Fibroblast of mammary gland (primary cell): ENCODE results near the gene UIMC1.

Experiments used
- DNase-seq: peaks from one replicate; pipeline ENCODE4 v3.0.0-alpha.2; 2010; ENCODE audit warnings: low read depth
- H3K4me3 ChIP-seq: 2 replicates; pipeline ENCODE4 v1.5.1; 2011; ENCODE audit warnings: low read depth, mild to moderate bottlenecking, low read length, moderate library complexity; ENCODE audit not compliant: control insufficient read depth
- TF ChIP-seq, protein P1 (sequence below): conservative IDR thresholded peaks from 2 replicates; pipeline ENCODE4 v1.5.1; 2011; ENCODE audit warnings: low read depth, low read length, inconsistent platforms; ENCODE audit not compliant: control insufficient read depth, insufficient read depth

Gene UIMC1

DNA sequence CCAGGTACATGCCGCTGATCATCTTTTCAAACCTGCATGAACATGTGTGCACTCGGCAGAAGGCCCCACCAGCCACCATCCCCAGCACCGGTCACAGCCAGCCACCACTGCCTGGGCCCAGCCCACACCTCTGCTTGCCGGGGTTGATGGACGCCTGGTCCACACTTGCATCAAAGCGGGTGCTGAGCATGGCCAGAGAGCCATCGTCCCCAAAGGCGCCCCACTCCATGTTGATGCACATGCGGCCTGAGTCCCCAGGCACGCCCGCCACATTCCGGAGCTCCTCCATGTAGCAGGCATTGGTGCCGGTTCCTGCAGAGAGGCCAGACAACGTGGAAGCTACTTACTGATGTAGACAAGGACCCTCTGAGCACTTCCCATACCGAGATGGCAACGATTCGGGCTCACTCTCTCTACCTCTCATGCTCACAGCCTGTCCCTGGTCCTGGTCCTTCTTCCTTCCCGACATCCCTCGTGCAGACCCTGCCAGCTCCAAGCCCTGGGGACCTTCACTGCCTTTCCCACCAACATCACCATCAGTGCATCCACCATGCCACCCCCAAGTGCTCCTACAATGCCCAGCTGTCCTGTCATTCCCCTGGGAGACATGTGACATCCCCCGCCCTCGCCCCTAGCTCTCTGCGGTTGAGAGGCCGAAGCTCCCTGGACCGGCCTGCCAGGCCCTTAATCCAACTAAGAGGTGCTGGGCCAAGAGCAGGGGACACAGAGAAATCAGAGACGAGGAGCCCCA lies 124.6 kb downstream of the UIMC1 start:
- TF ChIP-seq, protein P1, sequence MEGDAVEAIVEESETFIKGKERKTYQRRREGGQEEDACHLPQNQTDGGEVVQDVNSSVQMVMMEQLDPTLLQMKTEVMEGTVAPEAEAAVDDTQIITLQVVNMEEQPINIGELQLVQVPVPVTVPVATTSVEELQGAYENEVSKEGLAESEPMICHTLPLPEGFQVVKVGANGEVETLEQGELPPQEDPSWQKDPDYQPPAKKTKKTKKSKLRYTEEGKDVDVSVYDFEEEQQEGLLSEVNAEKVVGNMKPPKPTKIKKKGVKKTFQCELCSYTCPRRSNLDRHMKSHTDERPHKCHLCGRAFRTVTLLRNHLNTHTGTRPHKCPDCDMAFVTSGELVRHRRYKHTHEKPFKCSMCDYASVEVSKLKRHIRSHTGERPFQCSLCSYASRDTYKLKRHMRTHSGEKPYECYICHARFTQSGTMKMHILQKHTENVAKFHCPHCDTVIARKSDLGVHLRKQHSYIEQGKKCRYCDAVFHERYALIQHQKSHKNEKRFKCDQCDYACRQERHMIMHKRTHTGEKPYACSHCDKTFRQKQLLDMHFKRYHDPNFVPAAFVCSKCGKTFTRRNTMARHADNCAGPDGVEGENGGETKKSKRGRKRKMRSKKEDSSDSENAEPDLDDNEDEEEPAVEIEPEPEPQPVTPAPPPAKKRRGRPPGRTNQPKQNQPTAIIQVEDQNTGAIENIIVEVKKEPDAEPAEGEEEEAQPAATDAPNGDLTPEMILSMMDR, result no peak
- no peak for DNase-seq
- H3K4me3 ChIP-seq, result no peak overlapping the region

DNA sequence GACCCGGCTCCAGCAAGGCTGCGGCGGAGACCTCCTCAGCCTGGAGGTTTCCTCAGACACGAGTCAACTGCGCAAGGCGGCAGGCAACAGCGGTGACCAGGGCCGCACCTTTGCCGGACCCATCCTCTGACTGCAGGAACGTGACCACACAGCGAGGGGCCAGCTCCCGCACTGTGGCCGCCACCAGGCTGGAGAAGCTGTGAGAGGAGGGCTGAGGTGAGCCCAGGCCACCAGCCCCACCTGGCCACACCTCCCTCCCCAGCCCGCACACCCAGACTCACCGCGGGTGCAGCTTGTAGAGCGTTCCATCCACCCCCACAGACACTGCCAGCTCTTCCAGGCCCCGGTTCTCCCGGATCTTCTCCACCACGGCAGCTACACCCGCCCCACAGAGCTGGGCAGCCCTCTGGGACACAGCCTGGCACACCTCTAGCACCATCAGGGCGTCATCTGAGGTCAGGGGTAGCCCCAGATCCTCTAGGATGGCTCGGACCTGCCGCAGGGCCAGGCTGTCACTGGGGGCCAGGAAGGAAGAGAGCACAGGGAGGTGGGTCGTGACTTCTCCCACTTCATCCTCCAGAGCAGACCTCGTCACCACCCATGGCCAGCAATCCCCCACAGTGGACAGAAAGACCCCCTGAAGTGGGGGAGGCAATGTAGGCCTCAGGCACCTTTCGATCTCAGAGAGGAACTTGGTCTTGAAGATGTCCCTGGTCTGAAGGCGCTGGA lies 125.4 kb downstream of the UIMC1 start:
- TF ChIP-seq, protein P1, result no peak
- no peak for DNase-seq

GRCh38 chr5:176880366-176881020 lies 126.1 kb downstream of the UIMC1 start:
- no peak overlapping the region for H3K4me3 ChIP-seq
- TF ChIP-seq, protein P1, result no peak
- DNase-seq, result no peak

More for the DNA sequence above, 125.4 kb downstream of the UIMC1 start:
- H3K4me3 ChIP-seq, result no peak overlapping the region

DNA sequence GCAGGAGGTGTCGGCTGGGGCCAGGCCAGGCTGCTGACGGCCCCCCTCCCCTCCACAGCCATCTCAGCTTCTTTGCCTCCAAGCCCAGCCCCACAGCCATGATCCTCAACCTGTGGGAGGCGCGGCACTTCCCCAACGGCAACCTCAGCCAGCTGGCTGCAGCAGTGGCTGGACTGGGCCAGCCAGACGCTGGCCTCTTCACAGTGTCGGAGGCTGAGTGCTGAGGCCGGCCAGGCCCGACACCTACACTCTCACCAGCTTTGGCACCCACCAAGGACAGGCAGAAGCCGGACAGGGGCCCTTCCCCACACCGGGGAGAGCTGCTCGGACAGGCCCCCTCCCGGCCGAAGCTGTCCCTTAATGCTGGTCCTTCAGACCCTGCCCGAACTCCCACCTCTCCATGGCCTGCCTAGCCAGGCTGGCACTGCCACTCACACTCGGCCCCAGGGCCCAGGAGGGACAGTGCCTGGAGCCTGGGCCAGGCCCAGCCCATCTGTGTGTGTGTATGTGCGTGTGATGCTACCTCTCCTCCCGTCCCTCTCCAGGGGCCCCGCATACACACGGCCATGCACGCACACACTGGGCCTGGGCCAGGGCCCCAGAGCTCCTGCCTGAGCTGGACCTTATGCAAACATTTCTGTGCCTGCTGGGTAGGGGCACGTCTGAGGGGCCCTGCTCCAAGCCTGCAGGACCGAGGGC lies 126.8 kb downstream of the UIMC1 start:
- no peak overlapping the region for H3K4me3 ChIP-seq
- no peak for DNase-seq
- TF ChIP-seq, protein P1, result no peak

GRCh38 chr5:176878906-176879662 lies 127.5 kb downstream of the UIMC1 start:
- TF ChIP-seq, protein P1, result no peak
- DNase-seq, result no peak
- no peak overlapping the region for H3K4me3 ChIP-seq

GRCh38 chr5:176878463-176878862 lies 128.1 kb downstream of the UIMC1 start:
- DNase-seq, result no peak
- TF ChIP-seq, protein P1, result no peak

More at GRCh38 chr5:176878463-176878862, 128.1 kb downstream of the UIMC1 start:
- no peak overlapping the region for H3K4me3 ChIP-seq
